Measurements from ENCODE around the gene ZCCHC7.

DNA sequence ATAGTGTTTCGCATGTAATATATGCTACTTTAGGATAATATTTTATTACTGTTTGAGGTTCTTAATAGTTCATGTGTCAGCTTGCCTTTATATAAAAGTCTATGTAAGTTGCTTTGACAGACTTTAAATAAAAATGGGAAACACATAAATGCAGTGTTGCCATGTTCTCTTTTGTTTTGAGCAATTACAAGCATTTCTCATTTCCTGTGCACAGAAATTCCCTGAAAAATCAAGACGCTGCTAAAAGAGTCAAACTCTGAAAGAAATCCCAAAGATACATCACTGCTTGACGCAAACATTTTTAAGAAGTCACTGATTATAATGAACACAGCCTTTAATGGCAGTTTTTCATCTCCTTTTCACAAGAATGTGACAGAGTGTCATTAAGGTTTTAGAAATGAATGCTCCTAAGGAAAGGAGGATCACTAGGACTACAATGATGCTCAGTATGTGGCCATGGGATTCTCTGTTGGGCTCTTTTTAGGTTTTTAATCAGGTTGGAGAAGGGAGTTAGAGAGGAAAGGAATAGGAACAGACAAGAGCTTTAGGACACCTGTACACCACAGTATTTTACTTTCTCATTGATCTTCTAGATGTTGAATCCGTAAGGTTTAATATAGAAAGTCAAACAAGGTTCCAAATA is 29.4 kb downstream of the ZCCHC7 start:
- TF ChIP-seq, protein P1, sequence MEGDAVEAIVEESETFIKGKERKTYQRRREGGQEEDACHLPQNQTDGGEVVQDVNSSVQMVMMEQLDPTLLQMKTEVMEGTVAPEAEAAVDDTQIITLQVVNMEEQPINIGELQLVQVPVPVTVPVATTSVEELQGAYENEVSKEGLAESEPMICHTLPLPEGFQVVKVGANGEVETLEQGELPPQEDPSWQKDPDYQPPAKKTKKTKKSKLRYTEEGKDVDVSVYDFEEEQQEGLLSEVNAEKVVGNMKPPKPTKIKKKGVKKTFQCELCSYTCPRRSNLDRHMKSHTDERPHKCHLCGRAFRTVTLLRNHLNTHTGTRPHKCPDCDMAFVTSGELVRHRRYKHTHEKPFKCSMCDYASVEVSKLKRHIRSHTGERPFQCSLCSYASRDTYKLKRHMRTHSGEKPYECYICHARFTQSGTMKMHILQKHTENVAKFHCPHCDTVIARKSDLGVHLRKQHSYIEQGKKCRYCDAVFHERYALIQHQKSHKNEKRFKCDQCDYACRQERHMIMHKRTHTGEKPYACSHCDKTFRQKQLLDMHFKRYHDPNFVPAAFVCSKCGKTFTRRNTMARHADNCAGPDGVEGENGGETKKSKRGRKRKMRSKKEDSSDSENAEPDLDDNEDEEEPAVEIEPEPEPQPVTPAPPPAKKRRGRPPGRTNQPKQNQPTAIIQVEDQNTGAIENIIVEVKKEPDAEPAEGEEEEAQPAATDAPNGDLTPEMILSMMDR (IDR thresholded peaks at IDR 0.05): no peak
- no peak for TF ChIP-seq POLR2A (IDR thresholded peaks at IDR 0.05)
